GM18870 (cell line): ENCODE data around the gene PRKCZ.
A peak's percentile ranks its signal among the peaks of the same experiment; 100 is the strongest.
"Not testable (repeated sequence)": the region's sequence is repeated elsewhere in the genome, so short reads cannot be mapped to it uniquely, and the experiment has no call there.

Experiments
- ATAC-seq: cut with Tn5 transposase; IDR thresholded peaks from one replicate; pipeline ENCODE4 v1.9.1; 2021; ENCODE audit warnings: moderate library complexity; ENCODE audit not compliant: unreplicated experiment

The PRKCZ gene

DNA sequence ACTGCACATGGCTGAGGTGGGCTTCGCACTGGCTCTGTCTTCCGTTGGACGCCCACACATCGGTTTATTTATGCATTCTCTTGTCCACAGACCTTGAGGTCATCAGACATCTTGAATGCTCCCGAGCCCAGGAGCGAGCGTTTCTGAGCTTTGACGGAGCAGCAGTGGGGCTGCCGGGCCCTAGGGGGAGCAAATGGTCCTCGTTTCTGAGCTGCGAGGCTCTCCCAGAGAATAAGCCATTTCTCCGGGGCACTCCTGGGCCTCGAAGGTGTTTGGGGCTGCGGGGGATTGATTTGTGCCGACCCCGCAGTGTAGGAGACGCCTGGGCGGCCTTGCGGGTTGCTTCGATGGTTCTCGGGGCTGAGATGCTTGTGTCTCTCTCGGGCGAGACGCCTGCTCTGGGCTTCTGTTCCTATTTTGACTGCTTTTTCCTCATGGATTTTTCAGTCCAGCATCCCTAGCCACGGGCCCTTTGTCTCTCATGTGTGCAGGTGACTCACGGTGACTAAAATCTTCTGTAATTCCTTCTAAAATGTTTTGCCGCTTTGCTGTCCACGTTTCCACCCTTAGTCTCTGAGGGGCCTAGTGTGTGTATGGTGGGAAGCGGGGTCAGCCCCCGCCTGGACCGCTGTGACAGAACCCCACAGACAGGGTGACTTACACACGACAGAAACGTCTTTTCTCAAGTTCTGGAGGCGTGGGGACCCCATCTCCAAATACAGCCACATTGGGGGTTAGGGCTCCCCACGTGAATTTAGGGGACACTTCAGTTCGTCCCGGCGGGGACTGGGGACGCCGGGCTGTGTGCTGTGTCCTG, 82.2 kb downstream of the PRKCZ start:
- no peak for ATAC-seq

DNA sequence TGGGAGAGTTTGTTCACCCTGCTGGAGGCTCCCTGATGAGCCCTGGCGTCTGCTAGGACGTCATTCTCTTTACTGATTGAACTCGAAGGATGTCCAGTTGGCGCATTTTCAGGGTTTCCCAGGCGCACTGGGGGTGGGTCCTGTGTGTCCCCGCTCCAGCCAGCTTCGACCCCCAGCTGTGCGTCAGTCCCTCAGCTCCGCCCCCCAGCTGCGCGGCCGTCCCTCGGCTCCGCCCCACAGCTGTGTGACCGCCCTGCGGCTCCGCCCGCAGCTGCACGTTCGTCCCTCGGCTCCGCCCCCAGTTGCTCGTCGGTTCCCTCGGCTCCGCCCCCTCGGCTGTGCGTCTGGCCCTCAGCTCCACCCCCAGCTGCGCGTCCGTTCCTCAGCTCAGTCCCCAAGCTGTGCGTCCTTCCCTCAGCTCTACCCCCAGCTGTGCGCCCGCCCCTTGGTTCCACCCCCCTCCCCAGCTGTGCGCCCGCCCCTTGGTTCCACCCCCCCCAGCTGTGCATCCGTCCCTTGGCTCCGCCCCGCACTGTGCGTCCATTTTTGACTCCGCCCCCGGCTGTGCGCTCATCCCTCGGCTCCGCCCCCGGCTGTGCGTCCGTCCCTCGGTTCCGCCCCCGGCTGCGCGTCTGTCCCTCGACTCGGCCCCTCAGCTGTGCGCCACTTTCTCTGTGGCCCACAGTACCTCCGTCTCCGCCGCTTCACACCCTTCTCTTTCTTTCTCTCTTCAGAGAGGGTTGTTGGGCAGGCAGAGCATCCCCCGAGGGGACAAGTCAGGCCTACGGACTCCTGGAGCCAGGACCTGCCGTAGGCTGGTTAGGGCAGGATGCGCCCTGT, 83.0 kb downstream of the PRKCZ start:
- ATAC-seq = peak; percentile 69

DNA sequence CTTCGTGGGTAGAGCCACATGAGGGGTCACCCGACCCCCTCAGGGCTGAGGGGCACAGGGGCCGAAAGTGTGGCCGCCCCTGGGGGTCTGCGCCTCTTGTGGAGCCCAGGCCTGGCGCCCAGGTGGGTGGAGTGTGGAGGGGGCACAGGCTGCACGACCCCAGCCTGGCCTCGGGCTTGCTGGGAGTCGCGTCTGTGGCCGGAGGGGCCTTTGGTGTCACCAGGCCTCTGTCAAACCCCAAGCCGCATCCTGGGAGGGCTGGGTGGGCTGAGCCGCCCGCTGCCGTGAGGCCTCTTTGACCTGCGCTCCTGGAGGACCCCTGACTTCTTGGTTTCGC, 83.6 kb downstream of the PRKCZ start:
- no peak for ATAC-seq

DNA sequence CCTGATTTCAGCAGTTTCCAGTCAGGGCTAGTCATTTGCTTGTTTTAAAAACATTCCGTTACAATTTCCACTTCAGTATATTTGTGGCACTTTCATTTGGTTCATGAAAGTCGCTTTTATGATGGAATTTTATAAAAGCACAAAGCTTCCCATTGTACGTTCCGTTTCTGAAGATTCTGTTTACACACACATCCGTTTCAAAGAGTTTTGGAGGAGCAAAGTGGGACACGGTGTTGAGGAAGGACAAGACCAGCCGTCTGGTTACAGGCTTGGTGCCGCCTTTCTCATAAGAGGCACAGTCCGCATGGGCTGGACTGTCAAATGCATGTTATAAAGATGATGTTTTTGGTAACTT, 84.0 kb downstream of the PRKCZ start:
- ATAC-seq = no peak

DNA sequence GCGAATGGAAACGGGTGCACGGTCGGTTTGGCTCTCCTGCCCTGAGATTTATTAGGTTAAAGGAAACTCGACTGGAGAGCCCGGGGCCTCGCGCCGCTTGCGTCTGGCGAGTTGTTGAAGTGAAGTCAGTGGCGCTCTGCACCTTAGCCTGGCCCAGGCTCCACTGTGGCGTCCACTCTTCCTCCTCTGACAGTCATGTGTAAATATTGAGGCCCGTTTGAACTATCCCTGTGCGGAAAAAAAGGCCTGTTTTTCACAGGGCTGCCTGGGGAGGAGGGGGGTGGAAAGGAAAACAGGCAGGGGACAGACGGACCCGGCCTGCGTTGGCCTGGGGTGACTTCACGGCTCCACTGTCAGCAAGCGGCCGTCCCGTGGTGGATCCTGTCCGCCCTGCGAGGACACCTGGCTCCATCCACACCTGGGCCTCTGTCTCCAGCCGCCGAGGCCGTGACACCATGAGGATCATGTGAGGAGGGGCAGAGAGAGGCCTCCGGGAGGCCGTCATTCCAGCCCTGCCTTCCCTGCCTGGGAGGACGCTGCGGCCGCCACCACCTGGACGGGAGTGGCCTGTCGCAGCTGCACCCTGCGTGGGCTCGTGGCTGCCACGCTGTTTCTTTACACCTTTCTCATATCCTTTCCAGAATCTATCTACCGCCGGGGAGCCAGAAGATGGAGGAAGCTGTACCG, 84.6 kb downstream of the PRKCZ start:
- no peak for ATAC-seq

DNA sequence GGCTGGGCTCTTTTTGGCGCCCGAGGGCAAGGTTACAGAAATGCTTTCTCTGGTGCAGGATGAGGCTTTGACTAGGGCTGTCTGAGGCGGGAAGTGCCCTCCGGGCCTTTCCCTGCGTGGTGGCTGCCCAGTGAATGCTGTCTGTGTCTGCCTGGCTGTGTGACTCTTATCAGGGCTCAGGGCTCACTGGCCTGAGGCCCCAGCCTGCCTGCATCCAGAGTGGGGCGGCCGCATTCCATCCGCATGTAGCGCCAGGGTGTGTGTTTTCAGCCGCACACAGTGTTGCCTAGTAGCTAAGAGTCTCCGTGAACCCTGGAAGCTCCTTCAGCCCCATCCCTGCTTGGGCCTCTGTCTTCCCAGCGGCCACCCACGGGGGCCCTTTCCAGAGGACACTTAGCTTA, 85.2 kb downstream of the PRKCZ start:
- no peak for ATAC-seq

DNA sequence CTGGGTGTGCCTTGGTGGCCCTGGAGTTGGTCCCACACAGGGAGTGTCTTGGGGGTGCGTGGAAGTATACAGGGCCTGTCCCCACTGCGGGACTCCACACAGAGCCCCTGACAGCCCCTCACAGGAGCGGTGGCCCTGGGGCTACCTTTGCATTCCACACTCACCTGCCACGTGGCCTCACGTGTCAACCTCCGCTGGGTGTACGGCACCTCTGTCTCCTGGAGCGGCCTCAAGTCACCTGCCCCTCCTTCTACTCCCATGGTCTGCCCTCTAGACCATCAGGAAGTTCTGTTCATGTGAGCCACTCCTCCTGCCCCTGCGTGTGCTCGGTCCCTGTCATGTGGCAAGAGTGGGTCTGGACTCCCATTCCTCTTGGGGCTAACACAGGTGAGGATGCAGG, 85.7 kb downstream of the PRKCZ start:
- no peak for ATAC-seq

DNA sequence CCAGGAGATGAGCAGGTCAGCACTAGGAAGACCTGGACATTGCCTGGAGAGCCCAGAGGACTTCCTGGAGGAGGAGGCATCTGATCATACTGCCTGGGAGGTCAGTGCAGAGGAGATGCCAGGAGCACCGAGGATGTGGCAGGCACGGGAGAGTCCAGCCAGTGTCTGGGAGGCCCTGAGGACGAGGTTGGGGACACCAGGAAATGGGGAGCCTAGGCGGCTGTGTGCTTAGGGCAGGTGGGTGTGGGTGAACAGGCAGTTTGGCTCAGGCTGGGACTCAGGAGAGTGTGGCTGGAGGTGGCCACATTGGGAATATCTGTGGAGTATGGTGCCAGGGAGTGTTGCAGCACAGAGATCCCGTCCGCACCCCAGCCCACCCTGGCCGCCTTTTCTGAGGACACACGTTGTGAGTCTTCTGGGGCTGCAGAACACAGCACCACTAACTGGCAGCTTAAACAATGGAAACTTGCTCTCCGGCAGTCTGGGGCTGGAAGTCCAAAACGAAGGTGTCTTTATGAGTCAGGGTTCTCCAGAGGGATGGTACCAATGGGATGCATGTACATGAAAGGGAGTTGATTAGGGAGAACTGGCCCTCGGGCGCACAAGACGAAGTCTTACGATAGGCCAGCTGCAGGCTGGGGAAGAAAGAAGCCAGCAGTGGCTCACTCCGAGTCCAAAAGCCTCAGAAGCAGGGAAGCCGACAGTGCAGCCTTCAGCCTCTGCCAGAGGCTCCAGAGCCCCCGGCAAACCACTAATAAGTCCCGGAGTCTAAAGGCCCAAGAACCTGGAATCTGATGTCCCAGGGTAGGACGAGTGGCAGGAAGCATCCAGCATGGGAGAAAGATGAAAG, 86.4 kb downstream of the PRKCZ start:
- no peak for ATAC-seq

DNA sequence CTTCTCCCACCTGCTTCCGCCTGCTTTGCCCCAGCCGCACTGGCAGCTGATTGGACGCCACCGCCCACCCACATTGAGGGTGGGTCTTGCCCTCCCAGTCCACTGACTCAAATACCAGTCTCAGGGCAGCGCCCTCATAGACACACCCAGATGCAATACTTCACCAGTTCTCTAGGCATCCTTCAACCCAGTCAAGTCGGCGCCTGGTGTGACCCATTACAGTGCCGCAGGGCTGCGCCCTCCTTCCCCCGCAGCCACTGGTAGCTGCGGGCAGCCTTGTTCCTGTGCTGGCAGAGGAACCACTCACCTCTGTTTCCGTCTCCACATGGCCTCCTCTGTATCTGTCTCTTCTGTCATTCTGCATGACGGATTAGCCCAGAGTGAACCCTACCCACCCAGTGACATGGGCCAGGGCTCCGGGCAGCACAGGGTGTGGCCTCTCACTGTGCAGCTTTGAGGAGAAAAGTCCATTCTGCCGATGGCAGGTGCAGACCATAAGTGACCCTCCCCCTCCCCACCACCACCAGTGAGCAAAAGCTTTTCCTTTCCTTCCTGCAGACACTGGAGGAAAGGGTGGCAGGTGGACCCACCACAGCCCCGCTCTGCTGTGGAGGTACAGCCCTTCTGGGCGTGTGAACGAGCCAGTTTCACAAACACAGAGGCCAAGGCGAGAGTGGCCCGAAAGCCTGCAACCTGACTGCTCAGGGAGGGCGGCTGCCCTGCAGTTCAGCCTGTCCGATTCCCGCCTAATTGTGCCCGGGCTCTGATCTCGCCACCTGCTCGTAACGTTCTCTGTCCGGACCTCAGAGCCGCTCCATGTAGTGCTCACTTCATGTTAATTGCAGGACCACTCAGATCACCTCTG, 87.3 kb downstream of the PRKCZ start:
- no peak for ATAC-seq

DNA sequence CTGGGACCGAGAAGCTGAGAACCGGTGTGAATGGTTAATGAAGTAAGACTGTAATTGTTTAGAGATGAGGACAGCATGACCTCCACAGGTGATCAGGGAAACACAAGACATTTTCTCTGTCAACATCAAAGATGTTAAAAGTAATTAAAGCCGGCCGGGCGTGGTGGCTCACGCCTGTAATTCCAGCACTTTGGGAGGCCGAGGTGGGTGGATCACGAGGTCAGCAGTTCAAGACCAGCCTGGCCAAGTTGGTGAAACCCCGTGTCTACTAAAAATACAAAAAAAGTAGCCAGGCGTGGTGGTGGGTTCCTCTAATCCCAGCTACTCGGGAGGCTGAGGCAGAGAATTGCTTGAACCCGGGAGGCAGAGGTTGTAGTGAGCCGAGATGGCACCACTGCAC, 88.9 kb downstream of the PRKCZ start:
- ATAC-seq = not testable (repeated sequence)

DNA sequence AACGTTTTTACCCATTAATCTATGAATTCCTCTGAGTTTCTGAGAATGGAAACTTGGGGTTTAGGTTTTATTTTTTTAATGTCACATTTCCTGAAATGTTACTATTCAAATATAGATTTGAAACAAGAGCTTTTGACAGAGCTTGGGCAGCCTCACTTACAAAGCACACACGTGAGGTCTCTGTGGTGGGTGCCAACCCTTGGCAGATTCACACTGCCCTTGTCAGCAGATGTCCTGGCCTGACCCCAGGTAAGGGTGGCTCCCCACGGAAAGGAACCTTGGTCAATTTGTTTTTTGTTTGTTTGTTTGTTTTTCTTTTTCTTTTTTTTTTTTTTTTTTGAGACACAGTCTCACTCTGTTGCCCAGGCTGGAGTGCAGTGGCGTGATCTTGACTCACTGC, 90.8 kb downstream of the PRKCZ start:
- ATAC-seq = no peak

DNA sequence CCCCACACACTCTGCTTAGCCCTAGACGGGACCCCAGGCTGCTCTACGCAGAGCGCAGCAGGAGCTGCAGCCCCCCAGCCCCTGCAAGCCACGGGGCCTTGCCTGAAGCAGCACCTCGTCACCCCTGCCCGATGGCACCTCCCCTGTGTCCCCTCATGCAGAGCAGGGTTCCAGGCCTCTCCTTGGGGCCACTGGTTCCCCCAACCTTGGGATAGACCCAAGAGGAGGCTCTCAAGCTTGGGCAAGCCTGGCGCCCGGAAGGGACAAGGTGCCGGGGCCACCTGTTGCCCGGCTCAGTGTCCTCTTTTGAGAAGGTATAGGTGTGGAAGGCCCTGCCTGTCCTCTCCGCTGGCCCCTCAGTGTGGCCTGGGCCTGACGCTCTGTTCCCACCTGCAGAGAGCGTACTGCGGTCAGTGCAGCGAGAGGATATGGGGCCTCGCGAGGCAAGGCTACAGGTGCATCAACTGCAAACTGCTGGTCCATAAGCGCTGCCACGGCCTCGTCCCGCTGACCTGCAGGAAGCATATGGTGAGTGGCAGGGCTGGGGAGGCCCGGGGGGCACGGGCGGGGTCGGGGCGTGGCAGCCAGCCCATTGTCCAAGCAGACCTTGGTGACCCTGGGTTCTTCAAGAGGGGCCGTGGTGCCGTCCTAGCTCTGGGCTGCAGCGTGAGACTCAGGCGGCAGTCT, 93.7 kb downstream of the PRKCZ start:
- ATAC-seq = no peak

DNA sequence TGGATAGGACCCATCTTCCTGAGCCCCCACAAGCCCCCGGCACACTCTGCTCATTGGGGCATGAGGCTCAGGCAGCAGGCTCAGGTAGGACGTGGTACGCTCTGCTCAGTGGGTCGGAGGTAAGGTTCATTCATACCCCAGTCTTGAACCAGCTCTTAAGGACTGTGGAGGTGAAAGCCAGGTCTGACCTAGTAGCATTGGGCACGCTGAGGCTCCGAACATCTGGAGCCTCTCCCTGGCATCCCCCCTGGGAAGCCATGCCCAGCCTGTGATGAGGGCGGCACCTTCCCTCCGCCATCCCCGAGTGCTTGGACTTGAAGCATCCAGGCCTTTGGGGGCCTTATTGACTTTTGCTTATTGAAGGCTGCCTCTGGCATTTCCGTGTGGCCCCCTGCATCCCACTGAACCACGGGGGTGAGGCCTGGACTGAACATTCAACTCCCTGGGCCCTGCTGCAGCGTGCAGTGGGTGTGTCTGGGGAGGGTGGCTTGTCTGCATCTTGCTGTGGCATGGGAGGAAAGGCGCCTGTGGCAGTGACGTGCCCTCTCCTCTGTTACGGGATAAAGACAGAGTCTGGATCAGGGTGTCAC, 94.4 kb downstream of the PRKCZ start:
- no peak for ATAC-seq

DNA sequence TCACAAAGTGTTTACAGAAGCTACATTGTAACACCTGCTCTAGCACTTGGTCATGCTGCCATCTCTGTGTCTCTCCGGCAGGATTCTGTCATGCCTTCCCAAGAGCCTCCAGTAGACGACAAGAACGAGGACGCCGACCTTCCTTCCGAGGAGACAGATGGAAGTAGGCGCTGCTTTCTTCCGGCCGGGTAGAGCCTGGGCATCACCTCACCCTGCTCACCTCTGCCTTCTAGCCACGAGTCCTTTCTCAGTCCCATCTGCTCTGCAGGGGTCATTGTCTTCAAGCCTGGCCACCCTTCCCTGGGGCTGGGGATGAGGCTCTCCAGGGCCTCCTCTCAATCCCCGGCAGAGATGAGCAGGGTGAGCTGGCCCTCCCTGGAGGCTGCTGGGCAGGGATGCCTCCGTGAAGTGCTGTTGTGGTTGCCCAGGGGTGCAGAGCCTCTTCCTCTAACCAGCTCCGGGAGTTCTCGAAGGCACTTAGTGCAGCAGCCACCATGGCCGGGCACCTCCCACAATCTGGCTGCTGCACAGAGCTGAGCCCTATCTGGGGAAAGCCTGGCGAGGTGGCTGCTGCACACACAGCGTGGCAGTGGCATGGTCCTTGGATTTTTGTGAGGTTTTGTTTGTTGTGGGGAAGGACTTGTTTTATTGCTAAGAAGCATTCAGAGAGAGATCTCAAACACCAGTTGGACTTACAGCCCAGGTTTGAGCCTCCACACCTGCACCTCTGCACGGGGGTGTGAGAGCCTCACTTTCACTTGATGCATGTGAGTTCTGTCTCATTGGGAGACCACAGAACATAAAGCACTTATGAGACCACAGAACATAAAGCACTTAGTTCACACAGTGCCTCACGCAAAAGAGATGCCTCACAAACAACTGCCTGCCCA, 96.0 kb downstream of the PRKCZ start:
- ATAC-seq = no peak

DNA sequence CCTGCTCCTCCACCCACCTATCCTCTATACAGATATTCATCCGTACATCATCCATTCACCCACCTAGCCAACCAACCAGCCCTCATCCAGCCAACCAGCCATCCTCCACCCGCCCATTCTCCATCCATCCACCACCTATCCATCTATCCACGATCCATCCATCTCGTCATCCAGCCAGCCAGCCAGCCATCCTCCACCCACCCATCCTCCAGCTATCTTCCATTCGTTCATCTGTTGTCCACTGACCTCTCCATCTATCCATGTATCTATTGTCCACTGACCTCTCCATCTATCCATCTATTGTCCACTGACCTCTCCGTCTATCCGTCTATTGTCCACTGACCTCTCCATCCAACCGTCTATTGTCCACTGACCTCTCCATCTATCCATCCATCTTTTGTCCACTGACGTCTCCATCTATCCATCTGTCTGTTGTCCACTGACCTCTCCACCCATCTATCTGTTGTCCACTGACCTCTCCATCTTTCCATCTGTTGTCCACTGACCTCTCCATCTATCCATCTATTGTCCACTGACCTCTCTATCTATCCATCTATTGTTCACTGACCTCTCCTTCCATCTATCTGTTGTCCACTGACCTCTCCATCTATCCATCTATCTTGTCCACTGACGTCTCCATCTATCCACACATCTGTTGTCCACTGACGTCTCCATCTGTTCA, 96.8 kb downstream of the PRKCZ start:
- no peak for ATAC-seq

DNA sequence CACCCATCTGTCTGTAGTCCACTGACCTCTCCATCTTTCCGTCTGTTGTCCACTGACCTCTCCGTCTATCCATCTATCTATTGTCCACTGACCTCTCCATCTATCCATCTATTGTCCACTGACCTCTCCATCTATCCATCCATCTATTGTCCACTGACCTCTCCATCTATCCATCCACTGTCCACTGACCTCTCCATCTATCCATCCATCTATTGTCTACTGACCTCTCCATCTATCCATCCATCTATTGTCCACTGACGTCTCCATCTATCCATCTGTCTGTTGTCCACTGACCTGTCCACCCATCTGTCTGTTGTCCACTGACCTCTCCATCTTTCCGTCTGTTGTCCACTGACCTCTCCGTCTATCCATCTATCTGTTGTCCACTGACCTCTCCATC, 97.7 kb downstream of the PRKCZ start:
- ATAC-seq = not testable (repeated sequence)

DNA sequence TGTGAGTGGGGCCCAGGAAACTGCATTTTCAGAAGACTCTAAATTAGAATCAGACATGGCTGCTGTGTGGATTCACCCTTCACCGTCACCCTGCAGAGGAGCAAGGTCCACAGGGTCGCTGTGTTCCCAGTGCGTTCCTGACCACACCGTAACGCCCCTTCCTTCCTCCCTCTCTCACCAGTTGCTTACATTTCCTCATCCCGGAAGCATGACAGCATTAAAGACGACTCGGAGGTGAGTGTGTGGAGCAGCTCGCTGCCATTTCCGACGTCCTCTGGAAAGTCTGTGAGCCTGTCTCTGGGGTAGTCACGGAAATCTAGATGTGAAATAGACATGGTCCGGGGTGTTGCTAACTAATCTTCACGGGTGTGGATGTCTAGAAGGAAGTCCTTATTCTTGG, 98.5 kb downstream of the PRKCZ start:
- ATAC-seq = no peak

DNA sequence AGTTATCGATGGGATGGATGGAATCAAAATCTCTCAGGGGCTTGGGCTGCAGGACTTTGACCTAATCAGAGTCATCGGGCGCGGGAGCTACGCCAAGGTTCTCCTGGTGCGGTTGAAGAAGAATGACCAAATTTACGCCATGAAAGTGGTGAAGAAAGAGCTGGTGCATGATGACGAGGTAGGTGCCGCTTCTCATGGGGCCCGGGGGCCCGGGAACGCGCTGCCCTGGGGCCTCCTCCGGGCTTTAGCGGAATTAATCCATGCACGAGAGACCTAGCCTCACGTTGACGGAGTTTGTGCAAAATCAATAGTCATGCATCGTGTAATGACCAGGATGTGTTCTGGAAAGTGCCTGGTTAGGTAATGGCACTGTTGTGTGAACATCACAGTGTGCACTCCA, 100.6 kb downstream of the PRKCZ start:
- no peak for ATAC-seq
